HCT116 (cell line): ENCODE results near the gene ZNF470. TPM values are rescaled to one million over a fixed set of nuclear protein-coding genes. Genes with fewer than 3 reads are reported as not detected.

Experiments
- ATAC-seq: fragments of 200-7000 bp; cut with Tn5 transposase; 2 replicates; pipeline ENCODE4 v1.9.1; 2020; ENCODE audit warnings: mild to moderate bottlenecking, moderate library complexity
- BruUV-seq: library from RNA; stranded (reverse); fragments of 400-500 nt; replicated peaks from 2 replicates; lab custom pipeline; 2021; lab: Mats Ljungman, UMichigan
- CTCF ChIA-PET: fragments of 300-600 bp; sonication (Branson Sonifier 250); formaldehyde crosslinking; loops from one replicate; lab custom pipeline; 2021; ENCODE audit warnings: antibody characterized with exemption; lab: Charles Lee
- POLR2A ChIA-PET: fragments of 300-600, 350-600 bp; sonication (Branson Sonifier 250); formaldehyde crosslinking; loops from one replicate; lab custom pipeline; 2021; ENCODE audit warnings: antibody characterized with exemption; lab: Charles Lee
- RAD21 ChIA-PET, 2 experiments: fragments of 300-600 bp; sonication (Branson Sonifier 250); formaldehyde crosslinking; loops; one replicate each; lab custom pipeline; 2023; ENCODE audit warnings: low total read pairs in 2 of 2; ENCODE audit not compliant: uncharacterized antibody in 2 of 2, unreplicated experiment in 2 of 2, low non-redundant PET in 1 of 2; lab: Charles Lee
- DNase-seq: peaks from one replicate; pipeline ENCODE4 v3.0.0-alpha.2; 2010; ENCODE audit warnings: low read depth, low spot score
- H2AFZ ChIP-seq: fragments of 200-600 bp; shearing (Covaris generic), sonication (generic); 2 replicates; pipeline ENCODE4 v1.6.1; 2017; ENCODE audit warnings: low read depth, mixed run types, mixed read lengths, antibody characterized with exemption, low read length; ENCODE audit not compliant: poor library complexity, severe bottlenecking
- H3K27ac ChIP-seq: 2 replicates; pipeline ENCODE4 v1.5.1; 2012; ENCODE audit warnings: low read depth, low read length
- H3K27me3 ChIP-seq: fragments of 200-600 bp; sonication (generic); 2 replicates; pipeline ENCODE4 v1.6.1; 2016; ENCODE audit warnings: mixed run types, low read length, mixed read lengths; ENCODE audit not compliant: insufficient read depth
- H3K36me3 ChIP-seq, 2 experiments: fragments of 200-500 bp in 1 of 2; fragments of 200-600 bp in 1 of 2; sonication (Bioruptor generic) in 1 of 2; sonication (generic) in 1 of 2; 2 replicates each; pipeline versions ENCODE4 v1.5.1 to v1.6.1; 2014 to 2016; ENCODE audit warnings: low read length in 2 of 2, inconsistent platforms in 1 of 2, mixed read lengths in 1 of 2, mixed run types in 1 of 2; ENCODE audit not compliant: insufficient read depth in 2 of 2, control insufficient read depth in 1 of 2
- H3K4me1 ChIP-seq, 2 experiments: fragments of 200-600 bp in 1 of 2; sonication (generic) in 1 of 2; 2 replicates each; pipeline versions ENCODE4 v1.5.1 to v1.6.1; 2012 to 2017; ENCODE audit warnings: low read length in 2 of 2, inconsistent platforms in 1 of 2, mild to moderate bottlenecking in 1 of 2, mixed read lengths in 1 of 2, mixed run types in 1 of 2, moderate library complexity in 1 of 2; ENCODE audit not compliant: insufficient read depth in 2 of 2, control insufficient read depth in 1 of 2
- H3K4me2 ChIP-seq: fragments of 200-600 bp; sonication (generic); 2 replicates; pipeline ENCODE4 v1.6.1; 2017; ENCODE audit warnings: mixed run types, low read length, mixed read lengths
- H3K4me3 ChIP-seq, 2 experiments: fragments of 200-600 bp in 1 of 2; sonication (generic) in 1 of 2; replicated peaks in 1 of 2; 2 replicates each; pipeline ENCODE4 v1.5.1; 2011 to 2016; ENCODE audit warnings: low read length in 2 of 2, control low read depth in 1 of 2, low read depth in 1 of 2, mild to moderate bottlenecking in 1 of 2, mixed read lengths in 1 of 2, mixed run types in 1 of 2
- H3K79me2 ChIP-seq: fragments of 200-600 bp; sonication (generic); 2 replicates; pipeline ENCODE4 v1.6.1; 2017; ENCODE audit warnings: mild to moderate bottlenecking, mixed run types, low read length, moderate library complexity, mixed read lengths; ENCODE audit not compliant: insufficient read depth
- H3K9ac ChIP-seq: fragments of 200-600 bp; sonication (generic); 2 replicates; pipeline ENCODE4 v1.6.1; 2016; ENCODE audit warnings: low read length, mixed read lengths
- H3K9me2 ChIP-seq: fragments of 200-600 bp; sonication (generic), shearing (Covaris generic); 2 replicates; pipeline ENCODE4 v1.6.1; 2017; ENCODE audit warnings: mixed run types, mild to moderate bottlenecking, moderate library complexity; ENCODE audit not compliant: insufficient read depth
- H3K9me3 ChIP-seq, 2 experiments: fragments of 200-500 bp in 1 of 2; fragments of 200-600 bp in 1 of 2; sonication (Bioruptor generic) in 1 of 2; sonication (generic) in 1 of 2; 2 replicates each; pipeline ENCODE4 v1.6.1; 2014 to 2017; ENCODE audit warnings: low read length in 2 of 2, mixed read lengths in 2 of 2, inconsistent platforms in 1 of 2, low read depth in 1 of 2, mild to moderate bottlenecking in 1 of 2, mixed run types in 1 of 2, moderate library complexity in 1 of 2; ENCODE audit not compliant: control insufficient read depth in 1 of 2, insufficient read depth in 1 of 2
- H4K20me1 ChIP-seq: fragments of 200-600 bp; sonication (generic), shearing (Covaris generic); 2 replicates; pipeline ENCODE4 v1.6.1; 2017; ENCODE audit warnings: mixed run types, mild to moderate bottlenecking, moderate library complexity; ENCODE audit not compliant: insufficient read depth
- CBX3 ChIP-seq: IDR thresholded peaks from 2 replicates; pipeline ENCODE4 v1.6.1; 2012; ENCODE audit warnings: low read depth
- CEBPB ChIP-seq: IDR thresholded peaks from 2 replicates; pipeline ENCODE4 v1.6.1; 2012; ENCODE audit warnings: low read depth
- ELF1 ChIP-seq: IDR thresholded peaks from 2 replicates; pipeline ENCODE4 v1.6.1; 2012; ENCODE audit warnings: low read depth, borderline replicate concordance
- EZH2 ChIP-seq: fragments of 200-600 bp; sonication (generic); IDR thresholded peaks from 2 replicates; pipeline ENCODE4 v1.6.1; 2017; ENCODE audit warnings: antibody characterized with exemption, mixed run types
- EZH2phosphoT487 ChIP-seq: fragments of 200-600 bp; IDR thresholded peaks from 2 replicates; pipeline ENCODE4 v1.6.1; 2018; ENCODE audit warnings: antibody characterized with exemption, borderline replicate concordance
- FOSL1 ChIP-seq: IDR thresholded peaks from 2 replicates; pipeline ENCODE4 v1.6.1; 2012; ENCODE audit warnings: low read depth
- JUND ChIP-seq: IDR thresholded peaks from 2 replicates; pipeline ENCODE4 v1.6.1; 2012
- RAD21 ChIP-seq: IDR thresholded peaks from 2 replicates; pipeline ENCODE4 v1.6.1; 2012; ENCODE audit warnings: low read depth, mild to moderate bottlenecking
- SP1 ChIP-seq: IDR thresholded peaks from 2 replicates; pipeline ENCODE4 v1.6.1; 2012; ENCODE audit warnings: low read depth
- SRF ChIP-seq: IDR thresholded peaks from 2 replicates; pipeline ENCODE4 v1.6.1; 2012; ENCODE audit warnings: low read depth
- TCF7L2 ChIP-seq: IDR thresholded peaks from 2 replicates; pipeline ENCODE4 v1.7.0; 2011; ENCODE audit warnings: borderline replicate concordance, inconsistent platforms; ENCODE audit not compliant: insufficient read depth, insufficient read length; ENCODE audit errors: extremely low read depth
- YY1 ChIP-seq: IDR thresholded peaks from 2 replicates; pipeline ENCODE4 v1.6.1; 2011; ENCODE audit warnings: low read length, low read depth, moderate library complexity, mild to moderate bottlenecking; ENCODE audit not compliant: insufficient replicate concordance; ENCODE audit errors: extremely low read depth
- intact Hi-C: fragments of 100-400 bp; cut with micrococcal nuclease; formaldehyde crosslinking; loops from 2 replicates; pipeline ENCODE4 v1.10.0; 2022
- total RNA-seq: library from RNA; stranded (reverse); gene quantifications from one replicate; pipeline ENCODE4 v1.2.1, GENCODE V29; 2021; ENCODE audit not compliant: unreplicated experiment
- TF ChIP-seq, protein P1 (sequence below): IDR thresholded peaks from 2 replicates; pipeline ENCODE4 v1.6.1; 2011; ENCODE audit warnings: mild to moderate bottlenecking, low read length, moderate library complexity; ENCODE audit not compliant: insufficient replicate concordance; ENCODE audit errors: extremely low read depth
- TF ChIP-seq, protein P2 (sequence below): IDR thresholded peaks from 2 replicates; pipeline ENCODE4 v1.6.1; 2012
- TF ChIP-seq, protein P3 (sequence below), 3 experiments: fragments of 200-600 bp in 1 of 3; sonication (generic) in 1 of 3; IDR thresholded peaks in 2 of 3; conservative IDR thresholded peaks in 1 of 3; 2 replicates each; pipeline ENCODE4 v1.5.1; 2012 to 2017; ENCODE audit warnings: low read depth in 2 of 3, low read length in 2 of 3, antibody characterized with exemption in 1 of 3, borderline replicate concordance in 1 of 3, control low read depth in 1 of 3, mild to moderate bottlenecking in 1 of 3, mixed read lengths in 1 of 3, mixed run types in 1 of 3, moderate library complexity in 1 of 3; ENCODE audit not compliant: insufficient read depth in 1 of 3
- TF ChIP-seq, protein P4 (sequence below): IDR thresholded peaks from 2 replicates; pipeline ENCODE4 v1.6.1; 2012; ENCODE audit warnings: low read depth
- TF ChIP-seq, protein P5 (sequence below): IDR thresholded peaks from 2 replicates; pipeline ENCODE4 v1.6.1; 2012

The ZNF470 gene
- total RNA-seq, 1 experiment from 2014 or later = not detected

DNA sequence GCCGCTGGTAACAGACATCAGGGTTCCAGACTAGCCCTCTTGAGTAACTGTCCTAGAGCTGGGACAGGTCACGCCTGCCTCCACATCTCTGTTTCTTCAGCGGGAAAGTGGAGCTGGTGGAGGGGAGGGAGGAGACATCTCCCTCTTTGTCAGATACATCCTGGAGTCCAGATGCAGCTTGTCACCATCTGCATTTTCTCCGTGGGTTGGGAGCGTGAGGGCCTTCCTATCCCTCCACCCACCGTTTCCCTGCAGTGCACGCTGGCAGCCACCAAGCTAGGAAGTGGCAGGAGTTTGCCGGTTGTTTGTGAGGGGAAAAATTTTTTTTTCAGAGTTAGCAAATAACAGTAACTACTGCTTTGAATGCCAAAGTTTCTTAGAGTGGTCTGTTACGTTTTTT is 55.7 kb downstream of the ZNF470 start:
- Histone ChIP-seq H3K4me2 (no peak overlapping the region), H3K27ac (no peak overlapping the region), H4K20me1 (no peaks in the 10 kb centered on the region), H2AFZ (no peak overlapping the region), H3K9me2 (no peaks in the 10 kb centered on the region), H3K9ac (no peak overlapping the region), H3K4me1 (no peaks in the 10 kb centered on the region), H3K79me2 (no peaks in the 10 kb centered on the region), H3K9me3 (peaks cover 0 to 21% of the 10 kb centered on the region in 2 experiments; a peak in 2 of 4 replicates), H3K4me3 (no peak overlapping the region), H3K36me3 (no peaks in the 10 kb centered on the region), H3K27me3 (no peaks in the 10 kb centered on the region)
- ATAC-seq (no peak), DNase-seq (no peak)
- ChIA-PET POLR2A (no interaction called here), RAD21 (no interaction called here)
- TF ChIP-seq TCF7L2 = no peak
- no peak for TF ChIP-seq SP1
- TF ChIP-seq SRF = no peak
- no peak for TF ChIP-seq CEBPB
- TF ChIP-seq, protein P1, sequence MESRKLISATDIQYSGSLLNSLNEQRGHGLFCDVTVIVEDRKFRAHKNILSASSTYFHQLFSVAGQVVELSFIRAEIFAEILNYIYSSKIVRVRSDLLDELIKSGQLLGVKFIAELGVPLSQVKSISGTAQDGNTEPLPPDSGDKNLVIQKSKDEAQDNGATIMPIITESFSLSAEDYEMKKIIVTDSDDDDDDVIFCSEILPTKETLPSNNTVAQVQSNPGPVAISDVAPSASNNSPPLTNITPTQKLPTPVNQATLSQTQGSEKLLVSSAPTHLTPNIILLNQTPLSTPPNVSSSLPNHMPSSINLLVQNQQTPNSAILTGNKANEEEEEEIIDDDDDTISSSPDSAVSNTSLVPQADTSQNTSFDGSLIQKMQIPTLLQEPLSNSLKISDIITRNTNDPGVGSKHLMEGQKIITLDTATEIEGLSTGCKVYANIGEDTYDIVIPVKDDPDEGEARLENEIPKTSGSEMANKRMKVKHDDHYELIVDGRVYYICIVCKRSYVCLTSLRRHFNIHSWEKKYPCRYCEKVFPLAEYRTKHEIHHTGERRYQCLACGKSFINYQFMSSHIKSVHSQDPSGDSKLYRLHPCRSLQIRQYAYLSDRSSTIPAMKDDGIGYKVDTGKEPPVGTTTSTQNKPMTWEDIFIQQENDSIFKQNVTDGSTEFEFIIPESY = no peak
- no peak for TF ChIP-seq CBX3
- TF ChIP-seq RAD21 = no peak
- TF ChIP-seq YY1 = no peak
- TF ChIP-seq, protein P2, sequence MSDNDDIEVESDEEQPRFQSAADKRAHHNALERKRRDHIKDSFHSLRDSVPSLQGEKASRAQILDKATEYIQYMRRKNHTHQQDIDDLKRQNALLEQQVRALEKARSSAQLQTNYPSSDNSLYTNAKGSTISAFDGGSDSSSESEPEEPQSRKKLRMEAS = no peak
- TF ChIP-seq EZH2 = no peak
- no peak for TF ChIP-seq FOSL1
- TF ChIP-seq, protein P3, sequence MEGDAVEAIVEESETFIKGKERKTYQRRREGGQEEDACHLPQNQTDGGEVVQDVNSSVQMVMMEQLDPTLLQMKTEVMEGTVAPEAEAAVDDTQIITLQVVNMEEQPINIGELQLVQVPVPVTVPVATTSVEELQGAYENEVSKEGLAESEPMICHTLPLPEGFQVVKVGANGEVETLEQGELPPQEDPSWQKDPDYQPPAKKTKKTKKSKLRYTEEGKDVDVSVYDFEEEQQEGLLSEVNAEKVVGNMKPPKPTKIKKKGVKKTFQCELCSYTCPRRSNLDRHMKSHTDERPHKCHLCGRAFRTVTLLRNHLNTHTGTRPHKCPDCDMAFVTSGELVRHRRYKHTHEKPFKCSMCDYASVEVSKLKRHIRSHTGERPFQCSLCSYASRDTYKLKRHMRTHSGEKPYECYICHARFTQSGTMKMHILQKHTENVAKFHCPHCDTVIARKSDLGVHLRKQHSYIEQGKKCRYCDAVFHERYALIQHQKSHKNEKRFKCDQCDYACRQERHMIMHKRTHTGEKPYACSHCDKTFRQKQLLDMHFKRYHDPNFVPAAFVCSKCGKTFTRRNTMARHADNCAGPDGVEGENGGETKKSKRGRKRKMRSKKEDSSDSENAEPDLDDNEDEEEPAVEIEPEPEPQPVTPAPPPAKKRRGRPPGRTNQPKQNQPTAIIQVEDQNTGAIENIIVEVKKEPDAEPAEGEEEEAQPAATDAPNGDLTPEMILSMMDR (IDR thresholded peaks at IDR 0.05 in 2 of 3, conservative IDR thresholded peaks at IDR 0.05 in 1 of 3; ENCODE audit: borderline replicate concordance in 1 of 3, insufficient read depth in 1 of 3, low read depth in 2 of 3, low read length in 2 of 3) = no peak
- TF ChIP-seq EZH2phosphoT487 = no peak
- TF ChIP-seq ELF1 = no peak
- no peak for TF ChIP-seq JUND
- TF ChIP-seq, protein P4, sequence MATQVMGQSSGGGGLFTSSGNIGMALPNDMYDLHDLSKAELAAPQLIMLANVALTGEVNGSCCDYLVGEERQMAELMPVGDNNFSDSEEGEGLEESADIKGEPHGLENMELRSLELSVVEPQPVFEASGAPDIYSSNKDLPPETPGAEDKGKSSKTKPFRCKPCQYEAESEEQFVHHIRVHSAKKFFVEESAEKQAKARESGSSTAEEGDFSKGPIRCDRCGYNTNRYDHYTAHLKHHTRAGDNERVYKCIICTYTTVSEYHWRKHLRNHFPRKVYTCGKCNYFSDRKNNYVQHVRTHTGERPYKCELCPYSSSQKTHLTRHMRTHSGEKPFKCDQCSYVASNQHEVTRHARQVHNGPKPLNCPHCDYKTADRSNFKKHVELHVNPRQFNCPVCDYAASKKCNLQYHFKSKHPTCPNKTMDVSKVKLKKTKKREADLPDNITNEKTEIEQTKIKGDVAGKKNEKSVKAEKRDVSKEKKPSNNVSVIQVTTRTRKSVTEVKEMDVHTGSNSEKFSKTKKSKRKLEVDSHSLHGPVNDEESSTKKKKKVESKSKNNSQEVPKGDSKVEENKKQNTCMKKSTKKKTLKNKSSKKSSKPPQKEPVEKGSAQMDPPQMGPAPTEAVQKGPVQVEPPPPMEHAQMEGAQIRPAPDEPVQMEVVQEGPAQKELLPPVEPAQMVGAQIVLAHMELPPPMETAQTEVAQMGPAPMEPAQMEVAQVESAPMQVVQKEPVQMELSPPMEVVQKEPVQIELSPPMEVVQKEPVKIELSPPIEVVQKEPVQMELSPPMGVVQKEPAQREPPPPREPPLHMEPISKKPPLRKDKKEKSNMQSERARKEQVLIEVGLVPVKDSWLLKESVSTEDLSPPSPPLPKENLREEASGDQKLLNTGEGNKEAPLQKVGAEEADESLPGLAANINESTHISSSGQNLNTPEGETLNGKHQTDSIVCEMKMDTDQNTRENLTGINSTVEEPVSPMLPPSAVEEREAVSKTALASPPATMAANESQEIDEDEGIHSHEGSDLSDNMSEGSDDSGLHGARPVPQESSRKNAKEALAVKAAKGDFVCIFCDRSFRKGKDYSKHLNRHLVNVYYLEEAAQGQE = no peak
- TF ChIP-seq, protein P5, sequence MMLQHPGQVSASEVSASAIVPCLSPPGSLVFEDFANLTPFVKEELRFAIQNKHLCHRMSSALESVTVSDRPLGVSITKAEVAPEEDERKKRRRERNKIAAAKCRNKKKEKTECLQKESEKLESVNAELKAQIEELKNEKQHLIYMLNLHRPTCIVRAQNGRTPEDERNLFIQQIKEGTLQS = no peak
- TF ChIP-seq, all 23 proteins: peak for 0
- CTCF ChIA-PET = no interaction called here
- intact Hi-C loops = no loop called here
- no TSS peak for BruUV-seq
